IPS-NIHi11 (cell line): ENCODE results near the gene SARM1.
"Not testable (repeated sequence)": the region's sequence is repeated elsewhere in the genome, so short reads cannot be mapped to it uniquely, and the experiment has no call there.

ENCODE experiments used
- DNase-seq: peaks from one replicate; pipeline ENCODE4 v3.0.0; 2012; ENCODE audit warnings: mixed read lengths, low spot score

SARM1 gene

DNA sequence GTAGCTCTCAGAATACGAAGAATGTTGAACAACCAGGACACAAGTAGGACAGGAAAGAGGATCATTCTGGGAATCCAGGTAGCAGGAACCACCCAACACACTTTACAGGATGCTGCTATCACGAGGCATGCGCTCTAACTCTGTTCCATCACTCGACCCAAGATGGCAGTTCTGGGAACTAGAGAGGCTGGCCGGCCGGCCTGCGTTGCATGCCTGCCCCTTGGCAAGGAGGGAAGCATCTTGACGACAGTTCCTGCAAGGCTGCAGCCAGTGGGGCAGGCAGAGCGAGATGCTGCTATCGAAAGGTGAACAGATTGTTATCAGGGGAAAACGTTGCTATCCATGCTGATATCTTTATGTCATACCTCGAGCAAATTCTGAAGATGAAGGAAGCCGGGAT, 53.7 kb downstream of the SARM1 start:
- DNase-seq, result no peak

DNA sequence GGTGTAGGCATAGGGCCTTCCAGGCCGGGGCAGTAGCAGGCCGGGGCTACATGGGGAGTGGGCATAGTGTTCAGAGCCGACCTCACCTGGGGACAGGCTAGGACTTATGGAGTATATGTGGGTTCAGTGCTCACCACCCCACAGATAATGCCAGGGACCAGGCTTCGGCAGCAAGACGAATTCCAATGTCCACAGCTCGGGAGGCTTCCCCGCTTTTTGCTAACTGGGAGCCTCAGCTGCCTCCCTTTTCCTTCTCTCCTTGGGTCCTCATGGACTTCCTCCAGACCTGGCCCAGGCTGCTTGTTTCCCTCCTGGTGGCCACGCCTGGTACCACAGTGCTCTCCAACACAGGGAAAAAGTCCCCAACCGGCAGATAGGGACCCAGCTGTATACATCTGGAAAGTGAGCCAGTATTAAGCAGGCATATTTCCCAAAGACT, 54.6 kb downstream of the SARM1 start:
- peak; percentile 74 for DNase-seq

DNA sequence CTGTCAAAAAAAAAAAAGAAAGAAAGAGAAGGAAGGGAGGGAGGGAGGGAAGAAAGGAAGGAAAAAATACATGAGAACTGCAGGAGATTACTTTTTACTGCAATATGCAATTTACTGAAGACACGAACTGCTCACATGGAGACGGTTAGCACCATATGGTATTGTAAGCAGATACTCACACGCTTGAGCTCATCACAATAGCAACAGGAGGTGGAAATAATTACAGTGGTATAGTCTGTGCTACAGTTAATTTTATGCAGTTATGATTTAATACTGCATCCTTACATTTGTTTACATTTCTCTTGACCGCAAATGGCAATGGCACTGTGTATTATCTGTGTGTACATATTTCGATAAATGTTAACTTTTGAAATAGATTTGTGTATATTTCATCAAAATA, 55.9 kb downstream of the SARM1 start:
- no peak for DNase-seq

DNA sequence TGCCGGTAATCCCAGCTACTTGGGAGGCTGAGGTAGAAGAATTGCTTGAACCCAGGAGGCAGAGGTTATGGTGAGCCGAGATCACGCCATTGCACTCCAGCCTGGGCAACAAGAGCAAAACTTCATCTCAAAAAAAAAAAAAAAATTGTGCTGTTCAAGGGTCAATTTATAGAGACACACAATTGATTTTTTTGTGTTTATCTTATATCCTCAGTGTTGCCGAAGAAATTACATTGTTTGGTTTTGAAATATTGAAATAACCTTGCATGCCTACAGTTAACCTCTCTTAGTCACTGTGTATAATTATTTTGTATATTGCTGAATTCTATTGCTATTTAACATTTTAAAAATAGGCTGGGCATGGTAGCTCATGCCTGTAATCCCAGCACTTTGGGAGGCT, 56.5 kb downstream of the SARM1 start:
- DNase-seq, result not testable (repeated sequence)

DNA sequence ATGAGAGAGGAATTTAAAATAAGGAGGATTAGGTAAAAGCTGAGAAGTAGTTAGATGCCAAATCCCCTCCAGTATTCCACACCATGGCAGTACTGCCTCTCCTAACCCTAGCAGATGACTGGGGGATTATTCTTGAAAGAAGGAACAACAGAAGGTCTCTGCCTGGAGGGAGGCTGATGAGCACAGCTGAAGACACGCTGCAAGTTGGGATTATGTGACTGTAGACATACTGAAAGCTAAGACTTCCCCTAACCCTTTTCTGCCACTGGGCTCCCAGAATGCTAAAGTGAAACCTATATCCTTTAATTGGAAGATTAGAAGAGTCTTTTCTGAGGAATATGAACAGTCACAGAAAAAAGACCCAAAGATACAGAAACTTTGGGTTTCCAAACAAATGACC, 62.2 kb downstream of the SARM1 start:
- no peak for DNase-seq

DNA sequence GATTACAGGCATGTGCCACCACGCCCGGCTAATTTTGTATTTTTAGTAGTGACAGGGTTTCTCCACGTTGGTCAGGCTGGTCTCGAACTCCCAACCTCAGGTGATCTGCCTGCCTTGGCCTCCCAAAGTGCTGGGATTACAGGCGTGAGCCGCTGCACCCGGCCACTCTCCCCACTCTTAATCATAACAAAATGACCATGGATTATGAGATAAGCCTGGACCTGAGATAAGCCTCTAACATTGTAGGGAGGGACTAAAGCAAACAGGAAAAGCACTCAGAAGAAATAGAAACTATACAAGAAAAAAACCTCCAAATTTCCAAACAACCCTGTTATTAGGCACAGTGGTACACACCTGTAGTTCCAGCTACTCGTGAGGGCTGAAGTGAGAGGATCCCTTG, 62.8 kb downstream of the SARM1 start:
- DNase-seq, result not testable (repeated sequence)

DNA sequence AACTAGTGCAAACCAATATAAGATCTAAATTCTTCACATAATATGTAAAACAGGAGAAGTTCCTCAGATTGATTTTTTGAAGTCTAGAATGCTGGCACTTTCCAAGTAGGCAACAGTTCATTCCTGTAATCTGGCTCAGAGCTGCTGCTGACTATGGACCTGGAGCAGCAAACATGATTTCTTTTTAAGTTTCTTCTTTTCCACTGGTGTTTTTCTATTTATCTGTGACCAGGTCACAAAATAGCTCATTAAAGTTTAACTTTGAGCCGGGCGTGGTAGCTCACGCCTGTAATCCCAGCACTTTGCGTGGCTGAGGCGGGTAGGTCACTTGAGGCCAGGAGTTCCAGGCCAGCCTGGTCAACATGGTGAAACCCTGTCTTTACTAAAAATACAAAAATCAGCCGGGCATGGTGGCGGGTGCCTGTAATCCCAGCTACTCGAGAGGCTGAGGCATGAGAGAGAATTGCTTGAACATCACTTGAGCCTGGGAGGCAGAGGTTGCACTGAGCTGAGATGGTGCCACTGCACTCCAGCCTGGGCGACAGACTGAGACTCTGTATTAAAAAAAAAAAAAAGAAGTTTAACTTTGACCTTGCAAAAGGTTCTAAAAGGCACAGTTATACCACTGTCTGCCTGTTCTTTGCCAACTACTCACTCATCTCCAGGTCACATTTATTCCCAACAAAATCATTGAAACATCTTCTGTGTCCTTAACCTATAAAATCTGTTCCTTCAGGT, 72.6 kb downstream of the SARM1 start:
- DNase-seq, result no peak

DNA sequence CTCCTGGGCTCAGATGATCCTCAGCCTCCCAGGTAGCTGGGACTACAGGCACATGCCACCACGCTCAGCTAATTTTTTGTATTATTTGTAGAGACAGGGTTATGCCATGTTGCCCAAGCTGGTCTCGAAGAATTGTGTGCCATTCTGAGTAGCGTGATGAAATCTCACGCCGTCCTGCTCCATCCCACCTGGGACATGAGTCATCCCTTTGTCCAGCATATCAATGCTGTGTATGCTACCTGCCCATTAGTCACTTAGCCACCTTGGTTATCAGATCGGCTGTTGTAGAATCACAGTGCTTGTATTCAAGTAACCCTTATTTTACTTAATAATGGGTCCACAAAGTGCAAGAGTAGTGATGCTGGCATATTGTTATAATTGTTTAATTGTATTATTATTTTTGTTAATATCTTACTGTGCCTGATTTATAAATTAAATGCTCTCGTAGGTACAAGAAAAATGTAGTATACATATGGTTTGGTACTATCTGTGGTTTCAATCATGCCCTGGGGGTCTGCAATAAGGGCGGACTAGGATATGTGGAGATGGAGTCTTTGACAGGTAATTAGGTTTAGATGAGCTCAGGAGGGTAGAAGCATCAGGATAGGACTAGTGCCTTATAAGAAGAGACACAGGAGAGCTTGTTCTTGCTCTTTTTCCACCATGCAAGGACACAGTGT, 75.4 kb downstream of the SARM1 start:
- no peak for DNase-seq

DNA sequence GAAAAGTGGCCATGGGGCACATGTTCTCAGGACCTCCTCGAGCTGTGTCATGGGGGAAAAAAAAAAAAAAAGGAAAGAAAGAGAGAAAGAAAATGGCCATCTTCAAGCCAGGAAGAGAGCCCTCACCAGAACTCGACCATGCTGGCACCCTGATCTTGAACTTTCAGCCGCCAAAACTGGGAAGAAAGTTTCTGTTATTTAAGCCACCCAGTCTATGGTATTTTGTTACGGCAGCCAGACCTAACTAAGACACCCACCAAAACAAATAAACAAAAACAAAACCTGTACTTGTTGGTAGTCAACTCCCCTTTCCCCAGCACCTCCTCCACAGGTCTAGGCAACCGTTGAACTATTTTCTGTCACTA, 75.9 kb downstream of the SARM1 start:
- DNase-seq, result no peak

DNA sequence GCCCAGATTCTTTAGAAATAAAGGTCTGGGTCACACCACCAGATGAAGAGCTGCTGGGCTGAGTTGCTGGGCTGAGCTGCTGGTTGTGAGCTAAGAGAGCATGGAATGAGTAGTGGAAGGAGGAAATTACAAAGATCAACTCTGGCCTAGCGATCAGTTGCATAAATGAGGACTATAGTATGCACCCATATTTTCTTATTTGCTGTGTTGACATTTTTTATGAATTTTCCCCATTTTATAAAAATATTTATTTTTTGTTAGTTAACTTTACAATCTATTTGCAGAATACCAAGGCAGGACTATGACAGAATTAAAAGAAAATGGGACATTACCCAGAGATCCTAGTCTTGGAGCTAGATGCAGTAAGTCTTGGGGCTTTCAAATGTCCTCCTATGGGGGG, 78.4 kb downstream of the SARM1 start:
- no peak for DNase-seq
